Stimulated activated CD4-positive, alpha-beta T cell treated with anti-CD3 and anti-CD28 coated beads, Interleukin-4, amount 100 ng/mL, for 24 hours (primary cell): ENCODE data around the gene KANK3.
A peak's percentile ranks its signal among the peaks of the same experiment; 100 is the strongest.
"Not testable (repeated sequence)": the region's sequence is repeated elsewhere in the genome, so short reads cannot be mapped to it uniquely, and the experiment has no call there.

ENCODE experiments used
- DNase-seq: peaks from one replicate; pipeline ENCODE4 v3.0.0-alpha.2; 2020

The KANK3 gene

GRCh38 chr19:8342684-8343482 lies at the start of gene KANK3:
KANK3 (minus strand) TSS chr19:8343262; CDS start chr19:8337828, 5,434 bp downstream.
- peak; percentile 94 for DNase-seq

DNA sequence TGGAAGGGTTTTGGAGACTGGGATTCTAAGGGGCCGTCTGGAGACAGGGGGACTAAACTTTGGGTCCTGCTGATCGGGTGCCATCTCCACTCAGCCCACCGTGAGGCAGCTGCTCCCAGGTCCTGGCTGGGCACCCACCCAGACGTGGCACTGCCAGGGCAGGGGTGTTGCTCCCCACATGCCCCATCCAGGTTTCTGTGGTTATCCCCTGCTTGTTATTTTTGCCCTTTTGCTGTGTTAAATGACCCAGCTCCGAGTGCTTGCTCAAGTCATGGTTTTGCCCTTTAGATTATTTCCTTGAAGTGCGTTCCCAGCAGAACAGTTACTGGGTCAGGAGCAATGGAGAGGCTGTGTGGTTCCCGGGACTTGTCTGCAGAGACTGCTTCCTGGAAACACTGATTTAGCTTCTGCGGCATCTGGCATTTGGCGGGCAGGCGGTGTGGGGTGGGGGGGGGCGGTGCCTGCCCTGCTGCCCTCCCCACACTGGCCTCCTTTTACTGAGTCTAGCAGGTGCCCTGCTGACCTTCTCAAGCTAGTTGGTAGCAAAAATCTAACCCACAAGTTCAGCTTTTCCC lies 49.0 kb upstream of the KANK3 start:
- no peak for DNase-seq

- no peak for DNase-seq
These were observed 48.3 kb upstream of the KANK3 start for GRCh38 chr19:8391198-8392016.

GRCh38 chr19:8390617-8390981 lies 47.5 kb upstream of the KANK3 start:
- peak; percentile 90 for DNase-seq

DNA sequence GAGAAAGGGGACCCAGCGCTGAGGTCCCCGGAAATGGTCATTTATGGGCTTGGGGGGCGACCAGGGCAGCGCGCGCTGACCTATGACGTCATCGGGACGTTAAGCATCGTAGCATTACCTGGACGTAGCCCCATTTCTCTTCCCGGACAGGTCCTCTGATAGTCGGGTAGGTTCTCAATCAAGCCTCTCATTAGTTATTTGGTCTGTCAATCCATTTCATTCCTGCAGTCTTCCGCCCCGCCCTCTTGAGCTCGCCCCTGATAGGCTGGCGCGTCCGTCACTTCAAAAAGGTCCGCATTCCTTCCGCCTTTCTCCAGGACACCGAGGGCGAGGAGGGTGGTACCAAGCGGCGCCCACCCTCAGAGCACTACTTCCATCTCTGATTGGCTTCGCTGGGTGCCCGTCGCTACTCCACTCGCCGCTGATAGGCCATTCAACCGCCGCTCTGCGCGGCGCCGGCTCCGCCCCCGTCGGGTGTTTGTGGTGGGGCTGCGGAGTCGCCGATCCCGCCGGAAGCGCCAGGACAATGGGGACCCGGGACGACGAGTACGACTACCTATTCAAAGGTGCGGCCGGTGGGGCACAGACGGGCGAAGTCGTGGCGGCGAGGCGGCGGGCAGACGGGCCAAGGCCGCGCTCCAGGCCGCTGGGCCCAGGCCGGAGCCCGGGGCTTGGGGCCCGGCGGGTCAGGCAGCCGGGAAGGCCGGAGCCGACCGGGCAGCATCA lies 47.0 kb upstream of the KANK3 start, which contains the start of gene RAB11B:
TSS of gene RAB11B (plus strand) at position 470 of the 726 bp plus-strand sequence. CDS start at position 527, 57 bp downstream.
- peak; percentile 99 for DNase-seq

GRCh38 chr19:8388612-8388958 lies 45.5 kb upstream of the KANK3 start:
- no peak for DNase-seq

GRCh38 chr19:8387688-8388611 lies 44.9 kb upstream of the KANK3 start:
- no peak for DNase-seq

GRCh38 chr19:8386990-8387389 lies 43.9 kb upstream of the KANK3 start:
- no peak for DNase-seq

DNA sequence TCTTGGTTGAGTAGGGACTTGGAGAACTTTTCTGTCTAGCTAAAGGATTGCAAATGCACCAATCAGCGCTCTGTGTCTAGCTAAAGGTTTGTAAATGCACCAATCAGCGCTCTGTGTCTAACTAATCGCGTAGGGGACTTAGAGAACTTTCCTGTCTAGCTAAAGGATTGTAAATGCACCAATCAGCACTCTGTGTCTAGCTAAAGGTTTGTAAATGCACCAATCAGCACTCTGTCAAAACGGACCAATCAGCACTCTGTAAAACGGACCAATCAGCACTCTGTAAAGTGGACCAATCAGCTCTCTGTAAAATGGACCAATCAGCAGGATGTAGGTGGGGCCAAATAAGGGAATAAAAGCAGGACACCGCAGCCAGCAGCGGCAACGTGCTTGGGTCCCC lies 43.4 kb upstream of the KANK3 start:
- DNase-seq: not testable (repeated sequence)

GRCh38 chr19:8385566-8385965 lies 42.5 kb upstream of the KANK3 start:
- DNase-seq: not testable (repeated sequence)

DNA sequence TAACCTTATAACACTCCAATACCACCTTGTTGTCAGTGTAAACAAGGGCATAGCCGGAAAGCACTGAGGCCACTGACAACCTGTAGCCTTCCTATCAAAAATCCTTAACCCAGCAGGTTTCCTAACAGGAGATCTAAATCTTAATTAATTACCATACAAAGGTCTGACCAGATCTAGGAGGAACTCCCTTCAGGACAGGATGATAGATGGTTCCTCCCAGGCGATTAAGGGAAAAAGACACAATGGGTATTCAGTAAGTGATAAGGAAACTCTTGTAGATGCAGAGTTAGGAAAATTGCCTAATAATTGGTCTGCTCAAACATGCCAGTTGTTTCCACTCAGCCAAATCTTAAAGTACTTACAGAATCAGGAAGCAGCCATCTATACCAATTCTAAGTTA lies 42.0 kb upstream of the KANK3 start:
- DNase-seq: not testable (repeated sequence)

DNA sequence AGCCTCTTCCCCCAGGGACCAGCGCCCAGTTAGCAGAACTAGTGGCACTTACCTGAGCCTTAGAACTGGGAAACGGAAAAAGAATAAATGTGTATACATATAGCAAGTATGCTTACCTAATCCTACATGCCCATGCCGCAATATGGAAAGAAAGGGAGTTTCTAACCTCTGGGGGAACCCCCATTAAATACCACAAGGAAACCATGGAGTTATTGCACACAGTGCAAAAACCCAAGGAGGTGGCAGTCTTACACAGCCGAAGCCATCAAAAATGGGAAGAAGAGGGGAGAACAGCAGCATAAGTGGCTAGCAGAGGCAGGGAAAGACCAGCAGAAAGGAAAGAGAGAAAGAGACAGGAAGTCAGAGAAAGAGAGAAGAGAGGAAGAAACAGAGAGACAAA lies 41.5 kb upstream of the KANK3 start:
- DNase-seq: not testable (repeated sequence)

GRCh38 chr19:8379156-8379891 lies 36.3 kb upstream of the KANK3 start:
- DNase-seq: not testable (repeated sequence)

GRCh38 chr19:8377598-8377997 lies 34.5 kb upstream of the KANK3 start:
- no peak for DNase-seq

DNA sequence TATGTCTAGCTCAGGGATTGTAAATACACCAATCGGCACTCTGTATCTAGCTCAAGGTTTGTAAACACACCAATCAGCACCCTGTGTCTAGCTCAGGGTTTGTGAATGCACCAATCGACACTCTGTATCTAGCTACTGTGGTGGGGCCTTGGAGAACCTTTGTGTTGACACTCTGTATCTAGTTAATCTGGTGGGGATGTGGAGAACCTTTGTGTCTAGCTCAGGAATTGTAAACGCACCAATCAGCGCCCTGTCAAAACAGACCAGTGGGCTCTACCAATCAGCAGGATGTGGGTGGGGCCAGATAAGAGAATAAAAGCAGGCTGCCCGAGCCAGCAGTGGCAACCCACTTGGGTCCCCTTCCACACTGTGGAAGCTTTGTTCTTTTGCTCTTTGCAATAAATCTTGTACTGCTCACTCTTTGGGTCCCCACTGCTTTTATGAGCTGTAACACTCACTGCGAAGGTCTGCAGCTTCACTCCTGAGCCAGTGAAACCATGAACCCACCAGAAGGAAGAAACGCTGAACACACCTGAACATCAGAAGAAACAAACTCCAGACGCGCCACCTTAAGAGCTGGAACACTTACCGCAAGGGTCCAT lies 33.4 kb upstream of the KANK3 start:
- DNase-seq: not testable (repeated sequence)

- not testable (repeated sequence) for DNase-seq
These were observed 32.7 kb upstream of the KANK3 start for GRCh38 chr19:8375766-8376165.

DNA sequence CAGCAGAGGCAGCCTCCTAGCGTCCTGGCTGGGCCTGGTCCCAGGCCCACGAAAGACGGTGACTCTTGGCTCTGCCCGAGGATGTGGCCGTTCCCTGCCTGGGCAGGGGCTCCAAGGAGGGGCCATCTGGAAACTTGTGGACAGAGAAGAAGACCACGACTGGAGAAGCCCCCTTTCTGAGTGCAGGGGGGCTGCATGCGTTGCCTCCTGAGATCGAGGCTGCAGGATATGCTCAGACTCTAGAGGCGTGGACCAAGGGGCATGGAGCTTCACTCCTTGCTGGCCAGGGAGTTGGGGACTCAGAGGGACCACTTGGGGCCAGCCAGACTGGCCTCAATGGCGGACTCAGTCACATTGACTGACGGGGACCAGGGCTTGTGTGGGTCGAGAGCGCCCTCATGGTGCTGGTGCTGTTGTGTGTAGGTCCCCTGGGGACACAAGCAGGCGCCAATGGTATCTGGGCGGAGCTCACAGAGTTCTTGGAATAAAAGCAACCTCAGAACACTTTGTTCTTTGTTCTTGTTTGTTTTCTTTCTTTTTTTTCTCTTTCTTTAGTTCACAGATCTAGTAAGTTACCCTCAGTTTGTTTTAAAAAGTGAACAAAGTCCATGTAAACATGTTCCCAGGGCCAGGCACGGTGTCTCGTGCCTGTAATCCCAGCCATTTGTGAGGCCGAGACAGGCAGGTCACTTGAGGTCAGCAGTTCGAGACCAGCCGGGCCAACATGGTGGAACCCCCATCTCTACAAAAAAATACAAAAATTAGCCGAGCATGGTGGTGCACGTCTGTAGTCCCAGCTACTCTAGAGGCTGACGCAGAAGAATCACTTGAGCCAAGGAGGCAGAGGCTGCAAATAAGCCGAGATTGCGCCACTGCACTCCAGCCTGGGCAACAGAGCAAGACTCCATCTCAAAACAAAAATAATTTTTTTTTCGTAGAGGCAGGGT lies 31.1 kb upstream of the KANK3 start:
- no peak for DNase-seq

DNA sequence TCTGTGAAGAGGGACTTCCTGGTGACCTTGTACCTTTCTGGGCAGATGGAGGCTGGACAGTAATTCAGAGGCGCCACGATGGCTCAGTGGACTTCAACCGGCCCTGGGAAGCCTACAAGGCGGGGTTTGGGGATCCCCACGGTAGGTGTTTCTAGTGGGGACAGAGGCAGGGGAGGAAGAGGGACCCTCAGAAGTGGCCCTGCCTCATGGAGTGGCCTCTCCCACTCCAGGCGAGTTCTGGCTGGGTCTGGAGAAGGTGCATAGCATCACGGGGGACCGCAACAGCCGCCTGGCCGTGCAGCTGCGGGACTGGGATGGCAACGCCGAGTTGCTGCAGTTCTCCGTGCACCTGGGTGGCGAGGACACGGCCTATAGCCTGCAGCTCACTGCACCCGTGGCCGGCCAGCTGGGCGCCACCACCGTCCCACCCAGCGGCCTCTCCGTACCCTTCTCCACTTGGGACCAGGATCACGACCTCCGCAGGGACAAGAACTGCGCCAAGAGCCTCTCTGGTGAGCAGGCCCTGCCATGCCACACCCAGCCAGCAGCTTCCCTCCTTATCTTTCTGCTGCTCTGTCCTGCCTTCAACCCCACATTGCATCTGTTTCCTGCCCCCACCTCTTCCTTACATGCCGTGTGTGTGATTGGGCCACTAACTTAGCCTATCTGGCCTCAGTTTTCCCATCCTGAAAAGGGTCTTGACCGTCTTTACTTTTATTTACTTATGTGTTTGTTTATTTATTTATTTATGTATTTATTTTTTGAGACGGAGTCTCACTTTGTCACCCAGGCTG lies 28.1 kb upstream of the KANK3 start:
- DNase-seq: no peak
